HL-60/S4 treated with retinoic acid at 250 ng/mL for 4 days and 3 days (cell line): Measurements from ENCODE around the gene HDAC8.

Experiments used
- in situ Hi-C: fragments of 300-500 bp; cut with MboI; formaldehyde crosslinking; loops from 2 replicates; pipeline ENCODE4 v1.7.0; 2022; ENCODE audit warnings: low sequenced_read_pairs

The HDAC8 gene

DNA sequence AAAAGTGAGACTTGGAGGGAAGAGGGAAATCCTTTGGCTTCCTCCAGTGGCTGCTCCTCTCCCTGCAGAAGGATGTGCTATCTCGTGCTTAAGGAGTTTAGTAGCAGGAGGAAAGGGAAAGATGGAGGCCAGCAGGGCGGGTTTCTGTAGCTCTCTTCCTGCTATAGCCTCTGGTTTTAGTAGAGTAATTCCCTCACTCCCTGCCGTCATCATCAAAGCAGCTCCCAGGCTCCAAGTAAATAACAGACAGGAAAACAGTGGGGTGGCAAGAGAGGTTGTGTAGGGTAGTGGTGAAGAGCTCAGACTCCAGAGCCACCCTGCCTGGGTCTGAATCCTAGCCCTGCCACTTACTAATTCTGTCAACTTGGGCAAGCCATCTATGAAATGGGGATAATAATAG is 185.4 kb downstream of the HDAC8 start:
- in situ Hi-C loops: no loop called here

DNA sequence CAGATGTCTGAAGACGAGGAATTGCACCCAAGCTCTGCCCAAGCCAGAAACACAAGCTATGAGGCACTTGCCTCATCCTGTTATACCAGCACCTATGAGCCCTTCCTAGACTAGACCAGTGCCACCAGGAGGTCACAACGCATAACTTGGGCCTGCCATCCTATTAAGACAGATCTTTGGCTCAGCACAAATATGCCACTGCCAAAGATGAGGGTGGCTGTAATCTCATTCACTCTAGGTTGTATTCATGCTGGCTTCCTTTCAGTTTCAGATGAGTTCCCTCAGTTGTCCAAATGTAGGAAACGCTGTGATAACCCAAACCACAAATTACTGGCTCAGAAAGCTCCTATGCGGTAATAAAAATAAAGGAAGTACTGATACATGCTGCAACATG is 190.4 kb downstream of the HDAC8 start:
- in situ Hi-C loops: no loop called here

DNA sequence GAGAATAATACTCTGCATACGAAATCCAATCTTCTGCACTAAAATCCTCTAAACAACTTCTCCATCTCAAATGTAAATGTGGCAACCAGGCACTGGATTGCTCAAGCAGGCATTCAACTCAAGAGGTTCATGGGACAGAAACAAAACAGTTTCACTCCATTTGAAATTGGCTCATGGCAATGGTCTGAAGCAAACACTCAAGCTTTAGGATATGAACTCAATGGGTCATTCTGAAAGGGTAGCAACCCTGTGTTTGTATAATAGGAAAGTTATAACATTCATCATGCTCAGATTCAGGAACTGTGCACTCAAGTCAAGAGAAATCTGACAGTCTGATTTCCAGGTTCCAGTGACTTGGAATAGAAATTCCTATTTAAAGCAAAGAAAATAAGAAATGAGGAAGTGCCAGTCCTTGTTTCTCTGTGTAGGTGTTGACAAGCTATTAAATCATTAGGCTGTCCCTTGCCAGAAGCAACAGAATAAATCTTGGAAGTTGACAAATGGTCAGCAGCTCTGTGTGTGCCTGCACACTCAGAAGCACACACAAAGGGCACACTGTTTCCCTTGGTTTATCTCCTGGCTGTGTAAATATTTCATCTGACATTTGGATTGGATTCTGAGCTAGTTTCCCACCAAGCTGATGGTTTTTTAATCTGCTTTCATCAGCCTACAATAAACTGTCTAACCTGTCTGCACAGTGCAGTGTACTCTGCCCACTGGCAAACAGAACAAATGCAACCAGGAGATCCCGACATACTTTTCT is 191.0 kb downstream of the HDAC8 start:
- in situ Hi-C loops: no loop called here

DNA sequence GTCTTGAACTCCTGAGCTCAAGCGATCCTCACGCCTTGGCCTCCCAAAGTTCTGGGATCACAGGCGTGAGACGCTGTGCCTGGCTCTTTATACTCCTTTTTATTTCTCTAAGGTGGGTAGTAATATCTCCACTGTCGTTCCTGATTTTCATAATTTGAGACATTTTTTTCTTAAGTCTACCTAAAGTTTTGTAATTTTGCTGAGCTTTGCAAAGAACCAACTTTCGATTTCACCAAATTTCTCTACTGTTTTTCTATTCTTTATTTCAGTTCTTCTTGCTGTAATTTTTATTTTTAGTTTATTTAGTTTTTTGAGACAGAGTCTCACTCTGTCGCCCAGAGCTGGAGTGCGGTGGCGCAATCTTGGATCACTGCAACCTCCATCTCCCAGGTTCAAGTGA is 196.5 kb downstream of the HDAC8 start:
- in situ Hi-C loops: no loop called here

DNA sequence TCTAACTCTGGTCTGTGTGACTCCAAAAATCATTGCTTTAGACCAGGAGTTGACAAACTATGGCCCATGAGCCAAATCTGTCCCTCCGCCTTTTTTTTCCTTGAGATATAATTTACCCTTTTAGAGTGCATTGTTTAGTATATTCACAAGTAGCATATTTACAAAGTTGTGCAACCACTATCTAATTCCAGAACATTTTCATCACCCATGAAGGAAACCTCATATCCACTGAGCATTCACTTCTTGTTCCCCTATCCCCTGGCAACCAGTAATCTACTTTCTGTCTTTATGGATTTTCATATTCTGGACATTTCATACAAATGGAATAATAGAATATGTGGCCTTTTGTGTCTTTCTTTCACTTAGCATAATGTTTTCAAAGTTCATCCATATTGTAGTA is 199.5 kb downstream of the HDAC8 start:
- in situ Hi-C loops: no loop called here

DNA sequence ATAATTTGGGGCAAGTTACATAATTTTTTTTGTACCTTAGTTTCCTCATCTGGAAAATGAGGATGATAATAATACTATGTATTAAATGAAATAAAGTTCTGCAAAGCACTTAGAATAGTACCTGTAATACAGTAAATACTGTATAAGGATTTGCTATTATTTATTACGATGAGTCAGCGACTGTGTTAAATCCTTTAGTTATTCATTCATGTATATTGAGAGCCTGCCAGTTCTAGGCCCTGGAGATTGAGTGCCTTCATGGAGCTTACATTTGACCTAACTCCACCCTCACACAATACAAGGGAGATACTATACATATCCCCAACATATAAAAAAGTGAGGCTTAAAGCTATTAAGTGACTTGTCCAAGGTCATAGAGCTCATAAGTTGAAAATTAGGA is 199.9 kb downstream of the HDAC8 start:
- in situ Hi-C loops: no loop called here

DNA sequence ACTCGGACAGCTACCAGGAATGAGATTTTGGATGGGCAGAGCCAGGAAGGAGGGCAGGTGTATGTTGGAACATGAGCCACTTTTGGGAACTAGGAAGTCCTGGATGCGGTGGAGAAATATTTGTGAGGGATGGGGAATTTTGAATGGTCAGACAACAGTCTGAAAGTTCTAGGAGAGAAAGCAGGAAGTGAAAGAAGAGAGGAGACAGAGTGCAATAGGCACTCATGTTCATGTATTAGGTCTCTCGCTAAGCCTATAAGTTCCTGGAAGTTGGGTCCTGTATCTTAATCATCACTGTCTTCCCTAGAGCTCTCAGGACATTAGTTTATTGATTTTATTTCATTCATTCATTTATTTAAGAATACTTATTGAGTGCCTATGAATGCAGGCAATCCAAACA is 201.2 kb downstream of the HDAC8 start:
- in situ Hi-C loops: no loop called here

DNA sequence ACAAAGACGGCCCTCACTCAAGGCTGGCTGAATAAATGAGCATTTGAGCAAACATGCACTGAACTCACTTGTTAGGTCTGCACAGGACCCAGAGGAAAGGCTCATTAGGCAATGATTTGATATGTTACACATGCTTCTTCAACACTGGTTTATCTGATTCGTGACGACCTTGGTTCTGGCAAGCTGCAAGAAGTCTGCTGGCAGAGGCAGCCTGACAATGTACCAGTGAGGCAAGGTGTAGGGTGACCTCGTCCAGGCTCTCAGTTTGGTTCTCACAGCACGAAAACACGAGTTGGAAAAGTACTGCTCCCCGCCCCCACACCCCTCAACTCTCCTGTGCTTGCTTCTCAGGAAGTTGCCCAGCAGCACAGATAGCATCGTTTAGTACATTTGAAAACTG is 203.8 kb downstream of the HDAC8 start:
- in situ Hi-C loops: no loop called here

DNA sequence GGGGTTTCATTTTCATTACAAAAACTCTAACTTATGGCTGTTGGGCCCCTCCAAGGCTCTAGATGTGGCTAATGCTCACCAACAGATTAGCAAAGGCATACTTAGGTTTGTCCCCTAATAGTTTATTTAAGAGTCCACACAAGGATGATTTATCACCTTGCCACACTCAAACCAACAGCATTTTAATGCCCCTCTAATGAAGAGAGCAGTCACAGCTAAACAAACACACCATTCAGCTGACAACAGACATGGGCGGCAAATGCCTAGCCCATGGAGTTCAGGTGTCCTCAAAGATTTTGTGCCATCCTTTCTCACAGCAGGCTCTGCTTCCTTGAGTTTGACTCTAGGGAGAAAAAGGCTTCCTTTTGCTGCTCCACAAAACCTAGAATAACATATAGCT is 205.1 kb downstream of the HDAC8 start:
- in situ Hi-C loops: no loop called here

DNA sequence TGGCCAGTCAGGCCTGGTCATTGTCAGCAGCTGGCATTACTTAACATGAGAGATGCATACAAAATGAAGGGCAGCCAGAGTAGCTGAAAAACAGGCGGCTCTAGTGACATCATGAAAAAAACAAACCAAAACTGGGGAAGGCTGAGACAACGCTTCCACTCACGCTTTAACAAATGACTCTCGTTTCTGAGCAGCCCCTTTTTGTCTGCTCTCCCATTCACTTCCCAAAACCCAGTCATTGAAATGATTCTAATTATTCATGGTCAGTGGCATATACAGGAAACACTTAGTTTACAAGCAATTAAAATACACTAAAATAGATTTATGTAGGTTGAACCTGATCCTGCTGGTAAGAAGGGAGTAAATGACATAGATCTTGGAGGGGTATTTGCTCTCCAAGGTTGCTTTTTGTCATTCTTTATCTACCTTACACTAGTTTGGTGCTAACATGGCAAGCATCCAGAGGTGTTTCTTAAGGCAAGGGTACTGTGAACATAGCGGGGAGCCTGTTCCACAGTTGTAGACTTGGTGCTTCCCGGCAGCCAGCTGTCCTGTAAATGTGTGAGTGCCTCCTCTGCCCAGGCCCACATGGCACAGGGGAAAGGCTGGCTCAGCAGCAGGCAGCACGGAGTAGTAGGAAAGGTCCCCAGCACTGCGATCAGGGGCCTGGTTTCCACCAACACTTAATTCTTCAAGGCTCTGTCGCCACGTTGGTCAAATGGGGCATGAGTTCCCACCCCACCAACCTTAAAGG is 205.8 kb downstream of the HDAC8 start:
- in situ Hi-C loops: no loop called here

DNA sequence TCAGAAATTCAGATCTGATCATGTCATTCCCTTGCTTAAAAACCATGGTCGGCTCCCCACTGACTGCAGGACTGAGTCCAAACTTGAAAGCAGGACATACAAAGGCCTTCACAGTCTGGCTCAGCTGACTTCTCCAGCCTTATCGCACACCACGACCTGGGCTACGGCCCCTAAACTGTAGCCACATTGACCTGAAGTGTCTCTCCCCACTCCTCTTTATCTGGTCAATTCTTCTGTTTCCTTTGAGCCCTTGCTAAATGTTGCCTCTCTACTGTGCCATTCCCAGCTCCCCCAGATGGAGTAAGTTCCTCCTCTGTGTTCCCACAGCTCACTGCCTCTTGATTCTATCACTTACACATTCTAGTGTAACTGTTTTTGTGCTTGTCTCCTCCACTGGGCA is 206.5 kb downstream of the HDAC8 start:
- in situ Hi-C loops: no loop called here

DNA sequence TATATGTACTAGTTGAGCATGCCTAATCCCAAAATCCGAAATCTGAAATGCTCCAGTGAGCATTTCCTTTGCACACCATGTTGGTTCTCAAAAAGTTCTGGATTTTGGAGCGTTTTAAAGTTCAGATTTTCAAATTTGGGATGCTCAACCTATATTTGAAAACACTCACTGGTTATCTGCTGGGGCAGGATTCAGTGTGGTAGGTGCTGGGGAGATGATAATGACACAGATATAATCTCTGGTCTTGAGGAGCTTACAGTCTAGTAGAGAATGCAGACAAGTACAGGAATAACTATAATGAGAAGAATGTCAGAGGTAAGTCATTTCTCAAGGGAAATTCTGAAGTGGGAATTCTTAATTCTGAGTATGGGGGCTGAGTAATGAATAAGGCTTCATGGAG is 207.5 kb downstream of the HDAC8 start:
- in situ Hi-C loops: no loop called here

DNA sequence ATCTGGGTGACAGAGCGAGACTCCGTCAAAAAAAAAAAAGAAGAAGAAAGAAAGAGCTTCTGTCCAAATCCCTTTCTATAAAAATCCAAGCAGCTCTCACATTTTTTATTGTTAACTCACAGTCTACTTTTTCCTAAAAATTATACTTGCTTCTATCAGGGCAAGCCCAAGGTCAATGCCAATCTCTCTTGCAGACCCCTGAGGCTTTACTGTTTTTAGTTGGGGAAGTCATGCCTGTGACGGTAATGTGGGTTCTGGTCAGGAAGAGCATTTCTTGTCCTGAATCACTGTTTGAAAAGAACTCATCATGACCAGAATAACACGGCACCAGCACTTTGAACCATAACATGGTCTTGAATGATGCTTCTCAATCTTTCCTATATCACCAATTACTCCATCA is 212.3 kb downstream of the HDAC8 start:
- in situ Hi-C loops: no loop called here

DNA sequence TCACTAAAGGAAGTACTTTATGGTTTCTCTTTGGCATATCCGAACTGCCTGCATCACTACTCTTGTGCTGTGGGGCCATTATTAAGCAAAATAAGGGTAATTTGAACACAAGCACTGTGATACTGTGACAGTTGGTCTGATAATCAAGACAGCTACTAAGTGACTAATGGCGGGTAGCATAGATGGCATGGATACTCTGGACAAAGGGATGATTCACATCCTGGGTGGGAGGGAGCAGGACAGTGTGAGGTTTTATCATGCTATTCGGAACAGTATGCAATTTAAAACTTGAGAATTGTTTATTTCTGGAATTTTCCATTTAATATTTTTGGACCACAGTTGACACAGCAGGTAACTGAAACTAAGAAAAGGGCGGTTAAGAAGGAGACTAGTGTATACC is 214.3 kb downstream of the HDAC8 start:
- in situ Hi-C loops: no loop called here

DNA sequence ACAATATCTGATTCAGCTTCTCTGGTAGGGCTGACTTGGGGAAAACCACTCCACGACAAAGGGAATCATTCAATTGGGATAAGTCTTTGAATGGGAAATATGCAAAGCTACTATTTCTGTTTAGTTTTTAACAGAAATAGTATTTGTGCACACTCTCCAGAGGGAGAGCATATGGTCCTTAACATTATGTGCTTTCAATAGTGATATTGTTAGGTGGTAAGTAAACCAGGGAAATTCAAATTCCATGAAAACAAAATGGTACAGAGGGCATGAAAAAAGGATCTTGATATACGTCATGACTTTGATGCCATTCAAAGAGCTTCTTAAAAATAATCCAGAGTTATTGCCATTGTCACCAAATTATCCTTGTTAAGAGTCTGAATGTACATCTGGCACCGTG is 219.9 kb downstream of the HDAC8 start:
- in situ Hi-C loops: no loop called here

DNA sequence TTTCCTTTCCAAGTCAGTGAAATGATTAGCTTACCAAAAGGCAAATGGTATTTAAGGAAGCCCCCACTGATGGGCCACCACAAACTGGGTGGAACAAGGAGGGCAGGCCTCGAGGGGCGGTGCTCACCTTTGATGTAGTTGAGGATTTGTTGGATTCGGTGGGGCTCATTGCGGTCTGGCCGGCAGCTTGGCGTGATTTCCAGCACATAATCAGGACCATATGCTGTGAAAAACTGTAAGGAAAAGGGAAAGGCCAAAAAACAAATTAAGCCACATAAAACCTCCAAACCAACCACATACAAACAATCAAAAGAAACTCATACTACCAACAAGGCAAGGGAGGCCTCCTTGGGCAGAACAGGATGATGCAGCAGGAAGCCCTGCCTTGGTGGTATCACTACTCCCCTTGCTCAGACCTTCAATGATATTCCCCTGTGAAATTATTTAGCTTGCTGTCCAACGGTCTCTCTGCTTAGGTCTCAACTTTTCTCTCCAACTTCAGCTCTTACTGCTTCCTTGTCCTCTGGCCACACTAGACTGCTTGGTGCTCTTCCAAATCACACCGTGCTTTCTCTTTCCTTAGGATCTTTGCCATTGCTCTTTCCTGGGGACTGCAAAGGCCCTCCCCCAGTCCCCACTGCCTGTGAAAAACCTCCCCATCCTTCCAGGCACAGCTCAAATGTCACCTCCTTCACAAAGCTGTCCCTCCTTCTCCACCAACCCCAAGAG is 220.9 kb downstream of the HDAC8 start:
- in situ Hi-C loops: no loop called here

DNA sequence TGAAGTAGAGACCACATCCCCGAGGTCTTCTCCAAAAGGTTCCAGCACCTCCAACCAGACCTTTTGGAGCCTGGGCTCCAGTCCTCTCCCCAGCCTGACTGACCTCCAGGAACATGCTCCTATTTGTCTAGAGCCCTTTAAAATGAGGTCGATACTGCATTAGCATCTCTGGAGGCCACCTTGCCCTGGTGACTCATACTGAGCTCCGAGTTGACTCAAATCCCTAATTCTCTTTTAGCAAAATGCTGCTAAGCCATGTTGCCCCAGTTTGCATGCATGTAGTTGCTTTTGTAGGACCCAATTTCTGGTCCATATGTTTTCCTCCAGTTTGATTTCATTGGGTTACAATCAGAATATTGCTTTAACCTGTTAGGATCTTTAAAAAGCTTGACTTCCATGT is 223.5 kb downstream of the HDAC8 start:
- in situ Hi-C loops: no loop called here

DNA sequence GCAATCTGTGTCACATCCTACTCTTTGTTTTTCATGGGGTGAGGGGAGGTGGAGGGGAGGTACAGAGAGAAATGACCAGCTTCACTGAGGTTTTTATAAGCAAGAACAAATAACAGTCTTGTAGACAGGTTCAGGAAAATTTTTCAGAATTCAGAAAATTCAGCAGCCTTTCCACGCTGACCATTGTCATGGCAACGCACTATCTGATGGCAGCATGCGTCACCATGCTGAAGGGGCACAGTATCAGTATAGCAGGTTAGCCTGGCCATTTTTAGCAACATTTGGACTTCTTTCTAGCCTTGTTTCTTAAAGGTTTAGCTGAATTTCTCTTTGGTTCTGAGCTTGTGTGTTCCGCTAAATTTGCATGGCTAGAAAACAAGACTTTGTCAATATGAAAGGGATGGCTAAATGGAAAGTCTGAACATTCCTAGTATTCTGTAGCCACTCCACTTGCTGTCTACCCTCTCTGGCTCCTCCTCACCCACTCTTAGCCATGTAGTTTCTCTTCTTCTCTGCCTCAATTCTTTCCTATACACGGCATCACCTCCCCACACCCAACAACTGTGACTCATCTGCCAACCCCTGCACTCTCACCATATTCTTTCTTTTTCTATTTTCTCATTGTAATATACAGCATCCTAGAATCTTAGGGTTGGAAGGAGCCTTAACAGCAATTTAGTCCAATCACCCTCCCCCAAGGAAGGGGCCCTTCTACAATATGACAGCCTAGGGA is 224.2 kb downstream of the HDAC8 start:
- in situ Hi-C loops: no loop called here

DNA sequence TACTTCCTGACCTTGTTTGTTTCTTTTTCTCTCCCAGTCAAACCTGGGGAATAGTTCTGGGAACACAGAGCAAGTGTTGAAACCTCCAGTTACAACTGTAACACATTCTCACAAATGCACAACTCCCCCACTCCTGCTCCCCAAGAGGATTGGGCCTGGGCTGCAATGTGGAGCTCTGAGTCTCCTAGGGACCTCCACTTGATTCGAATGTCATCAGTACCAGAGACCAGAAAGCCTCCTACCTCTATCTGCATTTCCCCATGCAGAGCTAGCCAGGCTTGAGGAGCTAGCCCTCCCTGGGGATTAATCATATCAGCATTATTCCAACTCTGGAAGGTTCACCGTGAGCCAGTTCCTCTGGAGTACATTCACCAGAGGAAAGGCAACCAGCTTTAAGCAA is 225.3 kb downstream of the HDAC8 start:
- in situ Hi-C loops: no loop called here

DNA sequence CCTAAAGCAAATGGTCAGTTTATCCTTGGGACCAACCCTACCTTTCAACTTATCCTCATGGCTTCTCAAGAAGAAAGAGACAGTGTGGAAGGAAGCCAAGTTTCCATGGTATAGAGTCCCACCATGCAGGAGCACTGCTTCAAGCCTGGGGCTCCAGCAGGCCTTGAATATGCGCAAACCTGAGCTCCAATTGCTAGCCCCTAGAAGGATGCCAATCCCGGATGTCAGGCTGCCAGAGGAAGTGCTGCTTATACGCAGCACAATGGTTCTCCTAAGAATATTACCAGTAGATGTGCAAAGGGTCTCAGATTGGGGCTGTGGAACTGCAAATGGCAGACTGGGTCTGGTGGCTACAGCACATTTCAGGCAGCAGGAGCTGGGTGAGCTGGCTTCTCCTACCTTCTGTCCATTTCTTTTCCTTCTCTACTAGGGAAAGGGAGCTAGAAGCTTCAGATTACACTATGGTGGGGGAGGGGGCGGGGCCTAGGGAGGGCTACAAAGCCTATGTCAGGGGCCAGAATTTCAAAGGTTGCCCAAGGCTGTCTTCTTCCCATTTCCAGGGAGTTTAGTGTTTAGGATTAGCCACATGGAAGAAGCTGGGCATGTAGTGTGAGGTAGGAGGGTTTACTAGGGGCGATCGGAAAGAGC is 226.2 kb downstream of the HDAC8 start:
- in situ Hi-C loops: no loop called here

DNA sequence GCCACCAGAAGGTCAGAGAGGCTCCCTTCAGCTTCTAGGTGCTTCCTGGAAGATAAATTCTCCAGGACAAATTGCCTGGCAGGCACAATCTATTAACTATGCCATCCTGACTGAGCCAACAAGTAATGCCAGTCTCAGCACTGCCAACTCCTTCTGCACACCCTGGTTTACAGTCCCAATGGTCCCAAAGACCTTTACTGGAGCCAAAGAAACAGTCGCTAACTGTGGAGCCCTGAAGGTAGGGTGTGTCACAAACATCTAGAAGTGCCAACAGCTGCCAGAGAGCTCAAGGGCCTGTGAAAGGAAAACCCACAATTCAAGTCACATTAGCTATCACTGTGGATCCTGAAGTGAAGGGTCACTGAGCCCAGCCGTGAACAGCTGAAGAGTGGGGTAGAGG is 232.0 kb downstream of the HDAC8 start:
- in situ Hi-C loops: no loop called here
